CD14-positive monocyte (primary cell): ENCODE measurements around the gene TRIM29. TPM values are rescaled to one million over a fixed set of nuclear protein-coding genes. Genes with fewer than 3 reads are reported as not detected.

Source experiments
- DNase-seq, 3 donors: peaks; one replicate each; pipeline ENCODE4 v3.0.0-alpha.2; 2011 to 2022
- H2AFZ ChIP-seq: 2 replicates; pipeline ENCODE4 v1.6.0; 2012; ENCODE audit warnings: mild to moderate bottlenecking, low read depth, low read length, inconsistent platforms; ENCODE audit not compliant: insufficient read depth, poor library complexity, severe bottlenecking
- H3K27ac ChIP-seq, 2 donors: 1 replicate in 1 of 2; 2 replicates in 1 of 2; pipeline ENCODE4 v1.5.1; 2012 to 2013; ENCODE audit warnings: low read length in 2 of 2, control low read depth in 1 of 2, inconsistent platforms in 1 of 2, low read depth in 1 of 2, mild to moderate bottlenecking in 1 of 2
- H3K27me3 ChIP-seq, 2 donors: one replicate each; pipeline versions ENCODE4 v1.6.0 to v1.6.1; 2011 to 2013; ENCODE audit warnings: low read length in 2 of 2; ENCODE audit not compliant: control insufficient read depth in 2 of 2, insufficient read depth in 2 of 2
- H3K36me3 ChIP-seq, 2 donors: replicated peaks in 1 of 2; 1 replicate in 1 of 2; 2 replicates in 1 of 2; pipeline versions ENCODE4 v1.5.1 to v1.6.1; 2012 to 2013; ENCODE audit warnings: low read length in 2 of 2, control low read depth in 1 of 2, inconsistent platforms in 1 of 2, mild to moderate bottlenecking in 1 of 2; ENCODE audit not compliant: insufficient read depth in 2 of 2, control insufficient read depth in 1 of 2
- H3K4me1 ChIP-seq, 2 donors: 1 replicate in 1 of 2; 2 replicates in 1 of 2; pipeline versions ENCODE4 v1.5.1 to v1.6.1; 2012 to 2013; ENCODE audit warnings: low read length in 2 of 2, control low read depth in 1 of 2, inconsistent platforms in 1 of 2, mild to moderate bottlenecking in 1 of 2, moderate library complexity in 1 of 2; ENCODE audit not compliant: insufficient read depth in 2 of 2, control insufficient read depth in 1 of 2
- H3K4me2 ChIP-seq: replicated peaks from 2 replicates; pipeline ENCODE3; 2012; ENCODE audit warnings: low read length, moderate library complexity, mild to moderate bottlenecking; ENCODE audit not compliant: poor library complexity, severe bottlenecking; ENCODE audit errors: extremely low read depth
- H3K4me3 ChIP-seq, 3 experiments: fragments of 200-600 bp in 1 of 3; sonication (generic) in 1 of 3; replicated peaks in 1 of 3; 1 replicate in 2 of 3; 2 replicates in 1 of 3; pipeline ENCODE4 v1.5.1; 2011 to 2013; ENCODE audit warnings: low read length in 3 of 3, mild to moderate bottlenecking in 3 of 3, control low read depth in 2 of 3, low read depth in 2 of 3, inconsistent platforms in 1 of 3, moderate library complexity in 1 of 3
- H3K79me2 ChIP-seq: 2 replicates; pipeline ENCODE4 v1.6.0; 2012; ENCODE audit warnings: mild to moderate bottlenecking, control low read depth, inconsistent platforms, low read length, moderate library complexity; ENCODE audit not compliant: insufficient read depth
- H3K9ac ChIP-seq: 2 replicates; pipeline ENCODE4 v1.6.0; 2017; ENCODE audit warnings: low read length, mild to moderate bottlenecking; ENCODE audit not compliant: insufficient read depth, poor library complexity, severe bottlenecking
- H3K9me3 ChIP-seq, 2 donors: replicated peaks in 1 of 2; 1 replicate in 1 of 2; 2 replicates in 1 of 2; pipeline versions ENCODE4 v1.5.1 to v1.6.1; 2012 to 2013; ENCODE audit warnings: low read length in 2 of 2, control low read depth in 1 of 2; ENCODE audit not compliant: control insufficient read depth in 1 of 2, insufficient read depth in 1 of 2
- H4K20me1 ChIP-seq: 2 replicates; pipeline ENCODE4 v1.6.0; 2012; ENCODE audit warnings: mild to moderate bottlenecking, low read length, control low read depth, moderate library complexity; ENCODE audit not compliant: insufficient read depth
- H3K27ac Mint-ChIP-seq, 7 donors: one replicate each; pipeline ENCODE4 v1.8.0; 2020; ENCODE audit warnings: mild to moderate bottlenecking in 7 of 7, mixed read lengths in 7 of 7, moderate library complexity in 6 of 7, inconsistent platforms in 2 of 7
- H3K27me3 Mint-ChIP-seq, 3 donors: one replicate each; pipeline ENCODE4 v1.8.0; 2021 to 2022; ENCODE audit warnings: low read depth in 3 of 3, mild to moderate bottlenecking in 3 of 3, mixed read lengths in 3 of 3, moderate library complexity in 3 of 3, inconsistent platforms in 1 of 3
- H3K36me3 Mint-ChIP-seq, 2 donors: one replicate each; pipeline ENCODE4 v1.8.0; 2020; ENCODE audit warnings: mixed read lengths in 2 of 2, inconsistent platforms in 1 of 2, mild to moderate bottlenecking in 1 of 2
- H3K4me1 Mint-ChIP-seq: one replicate; pipeline ENCODE4 v1.8.0; 2020; ENCODE audit warnings: mild to moderate bottlenecking, mixed read lengths
- H3K4me3 Mint-ChIP-seq, 2 donors: one replicate each; pipeline ENCODE4 v1.8.0; 2020; ENCODE audit warnings: mild to moderate bottlenecking in 2 of 2, mixed read lengths in 2 of 2, moderate library complexity in 1 of 2
- H3K9me3 Mint-ChIP-seq, 7 donors: one replicate each; pipeline ENCODE4 v1.8.0; 2020 to 2022; ENCODE audit warnings: mixed read lengths in 7 of 7, mild to moderate bottlenecking in 6 of 7, moderate library complexity in 6 of 7, inconsistent platforms in 2 of 7
- WGBS: methylation state at CpG from one replicate; pipeline ENCODE4 v1.1.5; 2013; ENCODE audit warnings: missing lambda C conversion rate; ENCODE audit not compliant: insufficient coverage; 5-methylcytosine and 5-hydroxymethylcytosine counted together
- intact Hi-C, 2 donors: fragments of 100-400 bp; cut with micrococcal nuclease; formaldehyde crosslinking; loops; one replicate each; pipeline versions ENCODE4 v1.15.0 to v1.15.1; 2023
- polyA plus RNA-seq, 3 donors: library from polyadenylated mRNA; depleted of rRNA in 1 of 3; unstranded in 2 of 3; stranded (reverse) in 1 of 3; fragments of 300-500 nt in 2 of 3; fragments of >200 nt in 1 of 3; fragmentation: Illumina TruSeq in 2 of 3; gene quantifications; 1 replicate in 2 of 3; 2 replicates in 1 of 3; pipeline ENCODE4 v1.2.3, GENCODE V29; 2012 to 2021
- TF ChIP-seq, protein P1 (sequence below): fragments of 200-600 bp; IDR thresholded peaks from one replicate; pipeline ENCODE4 v1.8.0; 2022; ENCODE audit warnings: antibody characterized with exemption, mild to moderate bottlenecking

Gene TRIM29
- polyA plus RNA-seq, 3 donors = not detected

DNA sequence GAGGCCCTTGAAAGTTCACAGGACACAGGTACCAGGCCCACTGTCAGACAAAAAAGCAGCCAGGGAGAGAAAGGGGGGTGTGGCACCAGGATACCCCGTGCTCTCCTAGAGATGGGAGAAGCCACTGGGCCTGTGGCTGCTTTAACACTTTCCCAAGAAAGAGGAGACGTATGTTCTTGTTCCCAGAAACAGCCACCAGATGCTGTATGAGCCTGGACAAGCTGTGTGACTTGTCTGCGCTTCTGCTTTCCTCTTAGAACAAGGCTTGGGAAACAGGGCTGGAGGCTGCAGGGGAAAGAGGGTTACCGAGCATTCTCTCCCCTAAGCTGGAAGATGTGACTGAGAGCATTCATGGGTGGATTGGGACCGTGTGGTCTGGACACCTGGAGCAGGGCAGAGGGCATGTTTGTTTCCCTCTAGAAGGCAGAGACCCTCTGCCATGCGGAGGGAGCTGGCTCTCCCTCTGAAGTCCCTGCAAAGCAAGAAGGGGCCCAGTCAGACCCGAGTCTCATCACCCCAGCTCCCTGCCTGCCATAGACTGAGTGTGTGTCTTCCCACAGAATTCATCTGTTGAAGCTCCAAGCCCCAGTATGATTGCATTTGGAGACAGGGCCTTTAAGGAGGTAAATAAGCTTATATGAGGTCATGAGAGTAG lies 74.1 kb downstream of the TRIM29 start:
- intact Hi-C loops = no loop called here
- TF ChIP-seq, protein P1, sequence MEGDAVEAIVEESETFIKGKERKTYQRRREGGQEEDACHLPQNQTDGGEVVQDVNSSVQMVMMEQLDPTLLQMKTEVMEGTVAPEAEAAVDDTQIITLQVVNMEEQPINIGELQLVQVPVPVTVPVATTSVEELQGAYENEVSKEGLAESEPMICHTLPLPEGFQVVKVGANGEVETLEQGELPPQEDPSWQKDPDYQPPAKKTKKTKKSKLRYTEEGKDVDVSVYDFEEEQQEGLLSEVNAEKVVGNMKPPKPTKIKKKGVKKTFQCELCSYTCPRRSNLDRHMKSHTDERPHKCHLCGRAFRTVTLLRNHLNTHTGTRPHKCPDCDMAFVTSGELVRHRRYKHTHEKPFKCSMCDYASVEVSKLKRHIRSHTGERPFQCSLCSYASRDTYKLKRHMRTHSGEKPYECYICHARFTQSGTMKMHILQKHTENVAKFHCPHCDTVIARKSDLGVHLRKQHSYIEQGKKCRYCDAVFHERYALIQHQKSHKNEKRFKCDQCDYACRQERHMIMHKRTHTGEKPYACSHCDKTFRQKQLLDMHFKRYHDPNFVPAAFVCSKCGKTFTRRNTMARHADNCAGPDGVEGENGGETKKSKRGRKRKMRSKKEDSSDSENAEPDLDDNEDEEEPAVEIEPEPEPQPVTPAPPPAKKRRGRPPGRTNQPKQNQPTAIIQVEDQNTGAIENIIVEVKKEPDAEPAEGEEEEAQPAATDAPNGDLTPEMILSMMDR = no peak
- H3K36me3 Mint-ChIP-seq = no peaks in the 10 kb centered on the region

DNA sequence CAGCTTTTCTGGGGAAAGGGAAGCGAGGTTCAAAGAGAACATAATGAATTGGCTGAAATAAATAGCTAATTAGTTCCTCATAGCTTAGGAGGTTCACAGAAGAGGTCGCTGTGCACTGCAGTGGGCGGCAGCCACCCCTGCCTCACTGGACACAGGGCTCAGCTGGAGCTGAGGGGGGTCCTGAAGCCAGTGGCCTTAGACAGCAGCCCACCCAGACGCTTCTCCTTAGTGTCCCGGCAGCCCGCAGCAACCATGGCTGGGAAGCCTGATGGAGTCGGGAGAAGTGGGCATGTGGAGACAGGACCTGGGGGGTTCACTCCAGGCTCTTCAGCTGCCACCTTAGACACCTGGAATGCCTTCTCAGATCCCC lies 75.4 kb downstream of the TRIM29 start:
- Histone ChIP-seq H3K27me3 (no peaks in the 10 kb centered on the region), H2AFZ (no peak overlapping the region), H3K9ac (no peak overlapping the region), H3K79me2 (no peaks in the 10 kb centered on the region), H3K4me1 (no peaks in the 10 kb centered on the region), H3K9me3 (no peaks in the 10 kb centered on the region), H4K20me1 (no peaks in the 10 kb centered on the region), H3K36me3 (no peaks in the 10 kb centered on the region), H3K4me3 (no peak overlapping the region), H3K27ac (no peak overlapping the region), H3K4me2 (no peak overlapping the region)
- H3K36me3 Mint-ChIP-seq = no peaks in the 10 kb centered on the region
- peaks cover 14 to 22% (median 14%) of the 10 kb centered on the region in 3 donors for H3K27me3 Mint-ChIP-seq
- TF ChIP-seq, protein P1 = no peak
- H3K4me1 Mint-ChIP-seq = no peaks in the 10 kb centered on the region
- H3K9me3 Mint-ChIP-seq = peaks cover 0 to 3% (median 0%) of the 10 kb centered on the region in 7 donors
- intact Hi-C loops = no loop called here
- H3K27ac Mint-ChIP-seq = no peak overlapping the region
- H3K4me3 Mint-ChIP-seq = no peak overlapping the region
- 100% methylated on average over 1 of the region's 7 CpGs for whole genome bisulfite sequencing
- DNase-seq = no peak

More for the DNA sequence above, 74.1 kb downstream of the TRIM29 start:
- peaks cover 22 to 25% (median 23%) of the 10 kb centered on the region in 3 donors for H3K27me3 Mint-ChIP-seq
- Histone ChIP-seq H3K4me3 (no peak overlapping the region), H3K27me3 (peaks cover 0 to 3% of the 10 kb centered on the region in 2 donors), H3K4me1 (no peaks in the 10 kb centered on the region), H3K4me2 (no peak overlapping the region), H3K9me3 (no peaks in the 10 kb centered on the region), H3K79me2 (no peaks in the 10 kb centered on the region), H3K27ac (no peak overlapping the region), H4K20me1 (no peaks in the 10 kb centered on the region), H3K36me3 (no peaks in the 10 kb centered on the region), H3K9ac (no peak overlapping the region), H2AFZ (no peak overlapping the region)
- peaks cover 3% of the 10 kb centered on the region for H3K4me1 Mint-ChIP-seq
- DNase-seq = no peak
- no peak overlapping the region for H3K4me3 Mint-ChIP-seq
- H3K27ac Mint-ChIP-seq = no peak overlapping the region
- peaks cover 0 to 1% (median 0%) of the 10 kb centered on the region in 7 donors for H3K9me3 Mint-ChIP-seq
- 83% methylated on average over 6 of the region's 7 CpGs for WGBS
